Measurements from ENCODE around the gene SEPTIN7. TPM values are rescaled to one million over a fixed set of nuclear protein-coding genes. Genes with fewer than 3 reads are reported as not detected.

Gene SEPTIN7
- total RNA-seq, 1 experiment from 2014 or later, result 161 TPM

- H3K36me3 Mint-ChIP-seq, result no peaks in the 10 kb centered on the region
- H3K27me3 Mint-ChIP-seq (ENCODE audit: low read depth), result no peaks in the 10 kb centered on the region
- no peak for ATAC-seq
- no peaks in the 10 kb centered on the region for H3K4me1 Mint-ChIP-seq
- no peak overlapping the region for H3K27ac Mint-ChIP-seq
- no peak overlapping the region for H3K4me3 Mint-ChIP-seq
- TF ChIP-seq MYBL2 (CRISPR knock-in tag; IDR thresholded peaks at IDR 0.05), result no peak
- POLR2A ChIA-PET, result no interaction called here
- H3K9me3 Mint-ChIP-seq, result no peaks in the 10 kb centered on the region
- CTCF ChIA-PET, result no interaction called here
- DNase-seq (ENCODE audit: low spot score), result no peak
Observed at GRCh38 chr7:35773994-35774393, 26.9 kb upstream of the SEPTIN7 start.

GRCh38 chr7:35776686-35777085 lies 24.2 kb upstream of the SEPTIN7 start:
- ATAC-seq, result no peak
- H3K27ac Mint-ChIP-seq, result no peak overlapping the region
- ChIA-PET POLR2A (no interaction called here), CTCF (no interaction called here)
- TF ChIP-seq MLX (CRISPR knock-in tag; IDR thresholded peaks at IDR 0.05) (no peak), PRRX2 (CRISPR knock-in tag; IDR thresholded peaks at IDR 0.05) (no peak), NR1H2 (CRISPR knock-in tag; IDR thresholded peaks at IDR 0.05) (no peak), ZSCAN18 (CRISPR knock-in tag; IDR thresholded peaks at IDR 0.05) (no peak), ARID4B (CRISPR knock-in tag; IDR thresholded peaks at IDR 0.05; ENCODE audit: borderline replicate concordance) (no peak), ATF3 (CRISPR knock-in tag; conservative IDR thresholded peaks at IDR 0.05) (no peak), ERG (CRISPR knock-in tag; IDR thresholded peaks at IDR 0.05) (no peak), ZNF121 (CRISPR knock-in tag; IDR thresholded peaks at IDR 0.05) (no peak)
- H3K4me1 Mint-ChIP-seq, result no peaks in the 10 kb centered on the region
- H3K27me3 Mint-ChIP-seq (ENCODE audit: low read depth), result no peaks in the 10 kb centered on the region
- no peaks in the 10 kb centered on the region for H3K9me3 Mint-ChIP-seq
- no peak overlapping the region for H3K4me3 Mint-ChIP-seq
- no peak for DNase-seq (ENCODE audit: low spot score)
- no peaks in the 10 kb centered on the region for H3K36me3 Mint-ChIP-seq

GRCh38 chr7:35777121-35777520 lies 23.7 kb upstream of the SEPTIN7 start:
- Mint-ChIP-seq H3K4me3 (no peak overlapping the region), H3K27ac (no peak overlapping the region), H3K9me3 (no peaks in the 10 kb centered on the region), H3K36me3 (no peaks in the 10 kb centered on the region), H3K27me3 (ENCODE audit: low read depth) (no peaks in the 10 kb centered on the region), H3K4me1 (no peaks in the 10 kb centered on the region)
- ATAC-seq (no peak), DNase-seq (ENCODE audit: low spot score) (no peak)
- TF ChIP-seq ZNF219 (CRISPR knock-in tag; IDR thresholded peaks at IDR 0.05; ENCODE audit: borderline replicate concordance) (no peak), GTF2I (CRISPR knock-in tag; conservative IDR thresholded peaks at IDR 0.05) (no peak)
- ChIA-PET POLR2A (no interaction called here), CTCF (no interaction called here)

GRCh38 chr7:35780070-35780469 lies 20.8 kb upstream of the SEPTIN7 start:
- no peaks in the 10 kb centered on the region for H3K36me3 Mint-ChIP-seq
- ChIA-PET POLR2A (no interaction called here), CTCF (no interaction called here)
- H3K4me3 Mint-ChIP-seq, result no peak overlapping the region
- no peaks in the 10 kb centered on the region for H3K9me3 Mint-ChIP-seq
- no peaks in the 10 kb centered on the region for H3K27me3 Mint-ChIP-seq (ENCODE audit: low read depth)
- no peak overlapping the region for H3K27ac Mint-ChIP-seq
- no peaks in the 10 kb centered on the region for H3K4me1 Mint-ChIP-seq
- ATAC-seq (no peak), DNase-seq (ENCODE audit: low spot score) (no peak)
- no peak for TF ChIP-seq SMAD3 (CRISPR knock-in tag; IDR thresholded peaks at IDR 0.05; ENCODE audit: borderline replicate concordance)
- TF ChIP-seq TEAD1 (CRISPR knock-in tag; IDR thresholded peaks at IDR 0.05), result no peak
- TF ChIP-seq SP1 (CRISPR knock-in tag; conservative IDR thresholded peaks at IDR 0.05), result no peak
- TF ChIP-seq ZNF512 (CRISPR knock-in tag; IDR thresholded peaks at IDR 0.05; ENCODE audit: borderline replicate concordance), result no peak
- TF ChIP-seq ELF4 (CRISPR knock-in tag; IDR thresholded peaks at IDR 0.05; ENCODE audit: low read depth), result no peak
- TF ChIP-seq ZNF263 (CRISPR knock-in tag; IDR thresholded peaks at IDR 0.05; ENCODE audit: low read depth), result no peak
- TF ChIP-seq STAT6 (CRISPR knock-in tag; conservative IDR thresholded peaks at IDR 0.05; ENCODE audit: low read depth), result no peak
